Peyer's patch (tissue), 4 donors: ENCODE data around the gene ROBO1. TPM values are rescaled to one million over a fixed set of nuclear protein-coding genes. Genes with fewer than 3 reads are reported as not detected.

Source experiments
- DNase-seq, 3 donors: peaks; one replicate each; pipeline ENCODE4 v3.0.0-alpha.2; 2017 to 2019
- H3K27ac ChIP-seq, 4 donors: fragments of 200-600 bp; sonication (generic); one replicate each; pipeline ENCODE4 v1.5.1; 2016 to 2019
- H3K27me3 ChIP-seq, 2 donors: fragments of 200-600 bp; sonication (generic); one replicate each; pipeline ENCODE4 v1.5.1; 2019
- H3K36me3 ChIP-seq, 3 donors: fragments of 200-600 bp; sonication (generic); one replicate each; pipeline ENCODE4 v1.5.1; 2016 to 2019
- H3K4me1 ChIP-seq, 4 donors: fragments of 200-600 bp; sonication (generic); one replicate each; pipeline ENCODE4 v1.5.1; 2016 to 2019
- H3K4me3 ChIP-seq, 4 donors: fragments of 200-600 bp; sonication (generic); 1 replicate in 3 of 4; 2 replicates in 1 of 4; pipeline ENCODE4 v1.5.1; 2016 to 2019; ENCODE audit warnings: mild to moderate bottlenecking in 1 of 4
- H3K9me3 ChIP-seq, 4 donors: fragments of 200-600 bp; sonication (generic); one replicate each; pipeline ENCODE4 v1.5.1; 2016 to 2019; ENCODE audit warnings: mild to moderate bottlenecking in 1 of 4
- CTCF ChIP-seq, 6 experiments: fragments of 450-650 bp in 4 of 6; fragments of 200-600 bp in 2 of 6; sonication (generic) in 1 of 6; IDR thresholded peaks; one replicate each; pipeline ENCODE4 v1.5.1; 2017 to 2019; ENCODE audit warnings: antibody characterized with exemption in 6 of 6, mild to moderate bottlenecking in 3 of 6, moderate library complexity in 1 of 6
- POLR2A ChIP-seq, 2 donors: fragments of 450-650 bp; IDR thresholded peaks; one replicate each; pipeline ENCODE4 v1.5.1; 2017; ENCODE audit warnings: antibody characterized with exemption in 2 of 2, mild to moderate bottlenecking in 2 of 2, moderate library complexity in 2 of 2
- small RNA-seq, 2 donors: library from RNA; depleted of rRNA; stranded (forward); fragments of <200 nt; gene quantifications; one replicate each; pipeline ENCODE3, GENCODE V24; 2016
- total RNA-seq, 4 donors: library from RNA; depleted of rRNA; stranded (reverse); fragments of >200 nt; gene quantifications; one replicate each; pipeline ENCODE4 v1.1.0, GENCODE V29; 2016

ROBO1 gene
- total RNA-seq, 4 donors from 2014 or later = 9.5 to 41.3 (median 24.2) TPM

- TF ChIP-seq CTCF (IDR thresholded peaks at IDR 0.05) (no peak), POLR2A (IDR thresholded peaks at IDR 0.05) (no peak)
- no peaks in the 10 kb centered on the region for H3K9me3 ChIP-seq
- H3K27ac ChIP-seq = no peak overlapping the region
- no peaks in the 10 kb centered on the region for H3K4me1 ChIP-seq
- H3K4me3 ChIP-seq = no peak overlapping the region
- no peak for DNase-seq
- no peaks in the 10 kb centered on the region for H3K36me3 ChIP-seq
- H3K27me3 ChIP-seq = no peaks in the 10 kb centered on the region
Measured at GRCh38 chr3:78571486-78571885, 1196.3 kb downstream of the ROBO1 start.

- Histone ChIP-seq H3K4me3 (no peak overlapping the region), H3K27me3 (no peaks in the 10 kb centered on the region), H3K27ac (no peak overlapping the region), H3K9me3 (no peaks in the 10 kb centered on the region), H3K4me1 (no peaks in the 10 kb centered on the region), H3K36me3 (no peaks in the 10 kb centered on the region)
- TF ChIP-seq CTCF (IDR thresholded peaks at IDR 0.05) (no peak), POLR2A (IDR thresholded peaks at IDR 0.05) (no peak)
- no peak for DNase-seq
Measured at GRCh38 chr3:78570496-78570895, 1197.3 kb downstream of the ROBO1 start.

- no peak for DNase-seq
- Histone ChIP-seq H3K27me3 (no peaks in the 10 kb centered on the region), H3K36me3 (no peaks in the 10 kb centered on the region), H3K4me1 (no peaks in the 10 kb centered on the region), H3K27ac (no peak overlapping the region), H3K9me3 (no peaks in the 10 kb centered on the region), H3K4me3 (no peak overlapping the region)
- TF ChIP-seq CTCF (IDR thresholded peaks at IDR 0.05) (no peak), POLR2A (IDR thresholded peaks at IDR 0.05) (no peak)
Measured at GRCh38 chr3:78569804-78570203, 1198.0 kb downstream of the ROBO1 start.

GRCh38 chr3:78565712-78566111 is 1202.1 kb downstream of the ROBO1 start:
- Histone ChIP-seq H3K27me3 (no peaks in the 10 kb centered on the region), H3K9me3 (no peaks in the 10 kb centered on the region), H3K4me3 (no peak overlapping the region), H3K4me1 (no peaks in the 10 kb centered on the region), H3K27ac (no peak overlapping the region), H3K36me3 (no peaks in the 10 kb centered on the region)
- TF ChIP-seq POLR2A (IDR thresholded peaks at IDR 0.05) (no peak), CTCF (IDR thresholded peaks at IDR 0.05) (no peak)
- DNase-seq = no peak

GRCh38 chr3:78562328-78562727 is 1205.5 kb downstream of the ROBO1 start:
- no peak for DNase-seq
- Histone ChIP-seq H3K9me3 (no peaks in the 10 kb centered on the region), H3K36me3 (no peaks in the 10 kb centered on the region), H3K4me3 (no peak overlapping the region), H3K27me3 (no peaks in the 10 kb centered on the region), H3K27ac (no peak overlapping the region), H3K4me1 (no peaks in the 10 kb centered on the region)
- TF ChIP-seq POLR2A (IDR thresholded peaks at IDR 0.05) = no peak

Small RNA genes within 50 kb of the gene (small RNA-seq; reads per million reads assigned to genes)
- gene MIR3923 (0 reads per million in 2 donors), gene RN7SL751P (0 reads per million in 2 donors)
